Left kidney (tissue), 2 donors: ENCODE data around the gene RNF208. TPM values are rescaled to one million over a fixed set of nuclear protein-coding genes. Genes with fewer than 3 reads are reported as not detected.

ENCODE experiments used
- DNase-seq: peaks from one replicate; pipeline ENCODE4 v3.0.0-alpha.2; 2013
- polyA plus RNA-seq: library from polyadenylated mRNA; unstranded; fragments of 120-200 nt; gene quantifications from one replicate; pipeline ENCODE4 v1.2.1, GENCODE V29; 2013; ENCODE audit not compliant: insufficient read length

RNF208 gene
- polyA plus RNA-seq, 1 donor: 5.8 TPM

GRCh38 chr9:137194388-137194787, 27.7 kb downstream of the RNF208 start:
- no peak for DNase-seq

GRCh38 chr9:137193771-137194170, 28.3 kb downstream of the RNF208 start:
- DNase-seq: no peak

GRCh38 chr9:137192859-137193258, 29.2 kb downstream of the RNF208 start:
- no peak for DNase-seq

- DNase-seq: no peak
Measured at GRCh38 chr9:137192448-137192780, 29.6 kb downstream of the RNF208 start.

- no peak for DNase-seq
Measured at GRCh38 chr9:137191691-137192447, 30.2 kb downstream of the RNF208 start.

GRCh38 chr9:137191245-137191644, 30.8 kb downstream of the RNF208 start:
- DNase-seq: no peak

GRCh38 chr9:137190315-137190856, 31.7 kb downstream of the RNF208 start:
- no peak for DNase-seq

- DNase-seq: no peak
Measured at GRCh38 chr9:137189297-137190295, 32.4 kb downstream of the RNF208 start.

- DNase-seq: peak; percentile 93
Measured at GRCh38 chr9:137188490-137189296, 33.3 kb downstream of the RNF208 start, which contains the start of the genes ANAPC2 and SSNA1. Gene ANAPC2, minus strand, starts transcription at chr9:137188560. Its CDS starts 28 bp downstream, at chr9:137188532. Gene SSNA1, plus strand, starts transcription at chr9:137188676. Its CDS starts 51 bp downstream, at chr9:137188727.

GRCh38 chr9:137188086-137188489, 34.0 kb downstream of the RNF208 start:
- no peak for DNase-seq

- DNase-seq: no peak
Measured at GRCh38 chr9:137187386-137187785, 34.7 kb downstream of the RNF208 start.

GRCh38 chr9:137186385-137186784, 35.7 kb downstream of the RNF208 start:
- no peak for DNase-seq

- DNase-seq: no peak
Measured at GRCh38 chr9:137185921-137186320, 36.1 kb downstream of the RNF208 start.

GRCh38 chr9:137184881-137185660, 37.0 kb downstream of the RNF208 start:
- no peak for DNase-seq

- no peak for DNase-seq
Measured at GRCh38 chr9:137183980-137184595, 38.0 kb downstream of the RNF208 start.

GRCh38 chr9:137182836-137183235, 39.2 kb downstream of the RNF208 start:
- DNase-seq: no peak

GRCh38 chr9:137181680-137182079, 40.4 kb downstream of the RNF208 start:
- no peak for DNase-seq

- no peak for DNase-seq
Measured at GRCh38 chr9:137180491-137180890, 41.5 kb downstream of the RNF208 start.

- DNase-seq: no peak
Measured at GRCh38 chr9:137179761-137180160, 42.3 kb downstream of the RNF208 start.

- DNase-seq: no peak
Measured at GRCh38 chr9:137178939-137179630, 43.0 kb downstream of the RNF208 start.
